HepG2 (cell line): ENCODE measurements around the gene TRNP1. TPM values are rescaled to one million over a fixed set of nuclear protein-coding genes. Genes with fewer than 3 reads are reported as not detected.

Experiments used
- CHD4 ChIP-seq: fragments of 200-600 bp; sonication (generic); IDR thresholded peaks from 2 replicates; pipeline ENCODE4 v1.7.0; 2017; ENCODE audit warnings: mild to moderate bottlenecking, low read length, borderline replicate concordance
- DZIP1 ChIP-seq: sonication (generic); formaldehyde crosslinking; IDR thresholded peaks from 2 replicates; pipeline ENCODE4 v1.5.0; 2020; ENCODE audit warnings: mild to moderate bottlenecking, missing genetic modification reagents
- ERF ChIP-seq: IDR thresholded peaks from 2 replicates; pipeline ENCODE4 v1.6.1; 2018; ENCODE audit warnings: missing biosample characterization, missing genetic modification reagents
- FOXK1 ChIP-seq: sonication (generic); formaldehyde crosslinking; IDR thresholded peaks from 2 replicates; pipeline ENCODE4 v1.4.0; 2020; ENCODE audit warnings: low read depth, missing genetic modification reagents, borderline replicate concordance
- GABPB1 ChIP-seq: IDR thresholded peaks from 2 replicates; pipeline ENCODE4 v1.6.1; 2016; ENCODE audit warnings: mild to moderate bottlenecking, missing genetic modification reagents, moderate library complexity, missing compliant biosample characterization
- GTF2F1 ChIP-seq: fragments of 150-350 bp; IDR thresholded peaks from 2 replicates; pipeline ENCODE4 v1.6.1; 2014; ENCODE audit warnings: low read length
- NR0B2 ChIP-seq: sonication (generic); formaldehyde crosslinking; IDR thresholded peaks from 2 replicates; pipeline ENCODE4 v1.4.0; 2020; ENCODE audit warnings: mild to moderate bottlenecking, missing genetic modification reagents
- REPIN1 ChIP-seq: sonication (generic); formaldehyde crosslinking; IDR thresholded peaks from 2 replicates; pipeline ENCODE4 v1.8.0; 2022; ENCODE audit warnings: missing genetic modification reagents, low read depth, mild to moderate bottlenecking, borderline replicate concordance
- RXRB ChIP-seq: IDR thresholded peaks from 2 replicates; pipeline ENCODE4 v1.6.1; 2016; ENCODE audit warnings: borderline replicate concordance, missing genetic modification reagents, missing compliant biosample characterization
- SNRNP70 ChIP-seq: fragments of 200-400 bp; formaldehyde crosslinking; IDR thresholded peaks from 2 replicates; pipeline ENCODE4 v1.6.1; 2017; ENCODE audit warnings: mild to moderate bottlenecking, low read depth, low read length, moderate library complexity
- SOX5 ChIP-seq: IDR thresholded peaks from 2 replicates; pipeline ENCODE4 v1.6.1; 2016; ENCODE audit warnings: borderline replicate concordance
- TCF12 ChIP-seq, 2 experiments: fragments of 450-650 bp in 1 of 2; sonication (generic) in 1 of 2; formaldehyde crosslinking in 1 of 2; IDR thresholded peaks; 2 replicates each; pipeline versions ENCODE4 v1.6.1 to v1.8.0; 2017 to 2022; ENCODE audit warnings: antibody characterized with exemption in 1 of 2, mild to moderate bottlenecking in 1 of 2, missing genetic modification reagents in 1 of 2, moderate library complexity in 1 of 2
- TERF1 ChIP-seq: sonication (generic); formaldehyde crosslinking; IDR thresholded peaks from 2 replicates; pipeline ENCODE4 v1.8.0; 2022; ENCODE audit warnings: mild to moderate bottlenecking, missing genetic modification reagents, moderate library complexity
- TMF1 ChIP-seq: sonication (generic); formaldehyde crosslinking; IDR thresholded peaks from 2 replicates; pipeline ENCODE4 v1.8.1; 2022; ENCODE audit warnings: low read depth, missing genetic modification reagents
- XBP1 ChIP-seq: sonication (generic); formaldehyde crosslinking; IDR thresholded peaks from 2 replicates; pipeline ENCODE4 v1.5.0; 2020; ENCODE audit warnings: missing genetic modification reagents
- ZBTB42 ChIP-seq: sonication (generic); formaldehyde crosslinking; IDR thresholded peaks from 2 replicates; pipeline ENCODE4 v1.5.0; 2020; ENCODE audit warnings: mild to moderate bottlenecking, missing genetic modification reagents
- ZC3H13 ChIP-seq: sonication (generic); formaldehyde crosslinking; IDR thresholded peaks from 2 replicates; pipeline ENCODE4 v1.8.1; 2023; ENCODE audit warnings: mild to moderate bottlenecking, missing genetic modification reagents, moderate library complexity
- ZFP36L2 ChIP-seq: sonication (generic); formaldehyde crosslinking; IDR thresholded peaks from 2 replicates; pipeline ENCODE4 v1.4.0; 2020; ENCODE audit warnings: missing genetic modification reagents
- ZFP62 ChIP-seq: sonication (generic); formaldehyde crosslinking; IDR thresholded peaks from 2 replicates; pipeline ENCODE4 v1.4.0; 2020; ENCODE audit warnings: missing genetic modification reagents
- ZFX ChIP-seq: sonication (generic); formaldehyde crosslinking; IDR thresholded peaks from 2 replicates; pipeline ENCODE4 v1.4.0; 2020; ENCODE audit warnings: mild to moderate bottlenecking, low read depth, missing genetic modification reagents, moderate library complexity
- ZNF570 ChIP-seq: sonication (generic); formaldehyde crosslinking; IDR thresholded peaks from 2 replicates; pipeline ENCODE4 v1.4.0; 2020; ENCODE audit warnings: mild to moderate bottlenecking, missing genetic modification reagents, borderline replicate concordance
- ZNF577 ChIP-seq: sonication (generic); formaldehyde crosslinking; IDR thresholded peaks from 2 replicates; pipeline ENCODE4 v1.4.0; 2020; ENCODE audit warnings: mild to moderate bottlenecking, low read depth, missing genetic modification reagents, borderline replicate concordance
- ZNF776 ChIP-seq: sonication (generic); formaldehyde crosslinking; IDR thresholded peaks from 2 replicates; pipeline ENCODE4 v1.4.0; 2020; ENCODE audit warnings: mild to moderate bottlenecking, missing genetic modification reagents
- ZNF780A ChIP-seq: sonication (generic); formaldehyde crosslinking; IDR thresholded peaks from 2 replicates; pipeline ENCODE4 v1.8.0; 2022; ENCODE audit warnings: mild to moderate bottlenecking, missing genetic modification reagents, moderate library complexity
- ZNF879 ChIP-seq: sonication (generic); formaldehyde crosslinking; IDR thresholded peaks from 2 replicates; pipeline ENCODE4 v1.8.1; 2023; ENCODE audit warnings: missing genetic modification reagents
- ZSCAN21 ChIP-seq: sonication (generic); formaldehyde crosslinking; IDR thresholded peaks from 2 replicates; pipeline ENCODE4 v1.8.0; 2022; ENCODE audit warnings: mild to moderate bottlenecking, missing genetic modification reagents, moderate library complexity, borderline replicate concordance
- polyA plus RNA-seq, 8 experiments: library from polyadenylated mRNA; depleted of rRNA in 3 of 8; stranded (reverse) in 7 of 8; unstranded in 1 of 8; fragments of >200 nt; fragmentation: Illumina TruSeq in 4 of 8; extraction: Trizol in 4 of 8; gene quantifications; 2 replicates each; pipeline versions ENCODE4 v1.2.1 to v1.2.3, GENCODE V29; 2011 to 2016; ENCODE audit warnings: low read depth in 4 of 8, missing spikeins in 1 of 8, mixed read lengths in 1 of 8; ENCODE audit not compliant: insufficient read depth in 1 of 8
- total RNA-seq, 5 experiments: library from RNA; depleted of rRNA; stranded (reverse); fragments of >200 nt; fragmentation: Illumina TruSeq; extraction: Trizol; gene quantifications; 2 replicates each; pipeline ENCODE4 v1.2.3, GENCODE V29; 2016; ENCODE audit warnings: low read depth in 1 of 5

Gene TRNP1
- total and polyA plus RNA-seq, 2 of the 13 experiments (the other 11 are each of a cell fraction or from before 2014, with no cell fraction given), result 42.0 to 158 TPM

- TF ChIP-seq ERF (peak; percentile 76), ZC3H13 (CRISPR knock-in tag) (peak; percentile 90; the same call in 1 of the 2 replicates), NR0B2 (CRISPR knock-in tag) (no peak; the same call in 1 of the 2 replicates), ZNF780A (no peak), SNRNP70 (no peak), ZNF776 (CRISPR knock-in tag) (peak; percentile 59; the same call in 1 of the 2 replicates), ZFP62 (CRISPR knock-in tag) (0 out of 2 replicates have a peak, but pooled peaks have one; percentile 85), DZIP1 (CRISPR knock-in tag) (no peak), GABPB1 (CRISPR knock-in tag) (peak; percentile 82), TERF1 (no peak), TCF12 (IDR thresholded peaks at IDR 0.05) (no peak), TCF12 (CRISPR knock-in tag; IDR thresholded peaks at IDR 0.05) (peak; percentile 94; the same call in 1 of the 2 replicates), SOX5 (CRISPR knock-in tag) (peak; percentile 72; the same call in 1 of the 2 replicates), CHD4 (peak; percentile 80; the same call in 1 of the 2 replicates), ZBTB42 (CRISPR knock-in tag) (peak; percentile 77; the same call in 1 of the 2 replicates), GTF2F1 (0 out of 2 replicates have a peak, but pooled peaks have one; percentile 70), ZSCAN21 (CRISPR knock-in tag) (peak; percentile 83; the same call in 1 of the 2 replicates), REPIN1 (CRISPR knock-in tag) (peak; percentile 96), ZFP36L2 (no peak), ZNF577 (no peak; the same call in 1 of the 2 replicates), TMF1 (peak; percentile 76; the same call in 1 of the 2 replicates), ZNF570 (CRISPR knock-in tag) (no peak), XBP1 (CRISPR knock-in tag) (no peak), ZNF879 (peak; percentile 49; the same call in 1 of the 2 replicates), RXRB (peak; percentile 92), ZFX (peak; percentile 56), FOXK1 (CRISPR knock-in tag) (peak; percentile 69; the same call in 1 of the 2 replicates)
Observed at GRCh38 chr1:26993237-26994019, at the start of gene TRNP1 (continued).
